Endothelial cell of umbilical vein (primary cell): ENCODE measurements around the gene CARD10.

Source experiments
- CTCF ChIP-seq, 2 donors: IDR thresholded peaks; 1 replicate in 1 of 2; 2 replicates in 1 of 2; pipeline ENCODE4 v1.5.1; 2011; ENCODE audit warnings: low read length in 2 of 2, mild to moderate bottlenecking in 2 of 2, moderate library complexity in 2 of 2, control low read depth in 1 of 2, inconsistent platforms in 1 of 2, low read depth in 1 of 2; ENCODE audit not compliant: insufficient read depth in 1 of 2; ENCODE audit errors: extremely low read depth in 1 of 2
- EZH2 ChIP-seq: IDR thresholded peaks from 2 replicates; pipeline ENCODE4 v1.6.1; 2012; ENCODE audit warnings: borderline replicate concordance, low read depth, mild to moderate bottlenecking, moderate library complexity, low read length, inconsistent platforms; ENCODE audit not compliant: severe bottlenecking
- GATA2 ChIP-seq: IDR thresholded peaks from 2 replicates; pipeline ENCODE4 v1.7.0; 2011; ENCODE audit warnings: low read depth, mild to moderate bottlenecking, moderate library complexity, mixed read lengths, low read length; ENCODE audit not compliant: insufficient read length, insufficient read depth
- JUN ChIP-seq: IDR thresholded peaks from 2 replicates; pipeline ENCODE4 v1.6.1; 2011; ENCODE audit warnings: borderline replicate concordance, low read depth; ENCODE audit not compliant: insufficient read length, insufficient read depth
- POLR2A ChIP-seq: IDR thresholded peaks from 2 replicates; pipeline ENCODE4 v1.6.1; 2012; ENCODE audit warnings: low read depth, mild to moderate bottlenecking, control low read depth, low read length
- POLR2AphosphoS5 ChIP-seq: IDR thresholded peaks from 2 replicates; pipeline ENCODE4 v1.6.1; 2012; ENCODE audit warnings: low read depth, mild to moderate bottlenecking, control low read depth, low read length, moderate library complexity; ENCODE audit not compliant: insufficient read depth

GRCh38 chr22:37487129-37487528 is 32.1 kb downstream of the CARD10 start:
- TF ChIP-seq CTCF (IDR thresholded peaks at IDR 0.05; ENCODE audit: extremely low read depth in 1 of 2, insufficient read depth in 1 of 2, low read depth in 1 of 2, low read length in 2 of 2) = no peak
- no peak for TF ChIP-seq EZH2
- no peak for TF ChIP-seq POLR2AphosphoS5
- TF ChIP-seq GATA2 = no peak
- TF ChIP-seq JUN = no peak
- TF ChIP-seq POLR2A = no peak
